A549 treated with dexamethasone at 1 μM for 4 hours (cell line): ENCODE data around the gene RPL4. TPM values are rescaled to one million over a fixed set of nuclear protein-coding genes. Genes with fewer than 3 reads are reported as not detected.

ENCODE experiments used
- total RNA-seq: library from RNA; stranded (reverse); fragments of 200-300 nt; extraction: Qiagen RNA extraction; gene quantifications from 5 replicates; pipeline ENCODE4 v1.2.3, GENCODE V29; 2022

Gene RPL4
- total RNA-seq = 5,382 to 5,921 TPM (median 5,526 TPM) in 5 replicates

DNA sequence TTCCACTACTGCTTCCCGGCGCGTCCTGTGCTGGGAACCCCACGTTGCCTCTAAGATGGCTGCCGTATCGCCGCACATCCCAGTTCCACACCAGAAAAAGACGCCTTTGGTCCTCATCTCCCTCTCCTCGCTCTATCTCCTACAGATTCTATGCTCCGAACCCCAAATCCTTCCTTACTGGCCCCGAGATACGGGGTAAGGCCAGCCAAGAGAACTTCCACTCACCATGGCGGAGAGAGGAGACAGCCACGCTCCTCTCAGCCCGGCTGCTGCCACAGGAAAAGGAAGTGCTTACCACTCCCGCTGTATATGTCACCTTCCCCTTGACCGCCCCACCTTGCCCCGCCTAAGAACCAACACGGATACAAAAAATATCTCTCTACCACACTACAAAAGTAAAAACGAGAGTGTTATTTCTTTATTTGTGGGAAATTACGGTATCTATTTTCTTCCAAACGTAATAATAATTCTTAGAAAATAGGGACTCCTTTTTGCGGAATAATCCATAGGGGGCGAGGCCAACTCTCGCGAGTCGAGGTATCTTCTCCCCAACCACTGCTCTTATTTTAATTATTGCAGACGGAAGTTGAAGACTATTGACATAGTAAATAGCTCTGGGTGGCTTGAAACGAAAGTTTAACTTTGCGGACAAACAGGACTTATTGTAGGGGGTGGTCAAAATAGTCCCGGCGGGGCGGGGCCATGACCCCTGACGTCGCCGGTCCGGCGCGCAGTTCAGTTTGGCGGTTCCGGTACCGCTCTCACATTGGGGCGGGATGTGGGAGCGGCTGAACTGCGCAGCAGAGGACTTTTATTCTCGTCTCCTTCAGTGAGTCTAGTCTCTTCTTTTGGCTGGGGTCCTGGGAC is at the start of gene RPL4, which contains the start of gene ZWILCH:
RPL4 (minus strand) TSS at position 293 of the 867 bp plus-strand sequence; CDS start at position 228, 65 bp downstream.
ZWILCH (plus strand) TSS at position 764 of the 867 bp plus-strand sequence; CDS start at position 777, 13 bp downstream.

DNA sequence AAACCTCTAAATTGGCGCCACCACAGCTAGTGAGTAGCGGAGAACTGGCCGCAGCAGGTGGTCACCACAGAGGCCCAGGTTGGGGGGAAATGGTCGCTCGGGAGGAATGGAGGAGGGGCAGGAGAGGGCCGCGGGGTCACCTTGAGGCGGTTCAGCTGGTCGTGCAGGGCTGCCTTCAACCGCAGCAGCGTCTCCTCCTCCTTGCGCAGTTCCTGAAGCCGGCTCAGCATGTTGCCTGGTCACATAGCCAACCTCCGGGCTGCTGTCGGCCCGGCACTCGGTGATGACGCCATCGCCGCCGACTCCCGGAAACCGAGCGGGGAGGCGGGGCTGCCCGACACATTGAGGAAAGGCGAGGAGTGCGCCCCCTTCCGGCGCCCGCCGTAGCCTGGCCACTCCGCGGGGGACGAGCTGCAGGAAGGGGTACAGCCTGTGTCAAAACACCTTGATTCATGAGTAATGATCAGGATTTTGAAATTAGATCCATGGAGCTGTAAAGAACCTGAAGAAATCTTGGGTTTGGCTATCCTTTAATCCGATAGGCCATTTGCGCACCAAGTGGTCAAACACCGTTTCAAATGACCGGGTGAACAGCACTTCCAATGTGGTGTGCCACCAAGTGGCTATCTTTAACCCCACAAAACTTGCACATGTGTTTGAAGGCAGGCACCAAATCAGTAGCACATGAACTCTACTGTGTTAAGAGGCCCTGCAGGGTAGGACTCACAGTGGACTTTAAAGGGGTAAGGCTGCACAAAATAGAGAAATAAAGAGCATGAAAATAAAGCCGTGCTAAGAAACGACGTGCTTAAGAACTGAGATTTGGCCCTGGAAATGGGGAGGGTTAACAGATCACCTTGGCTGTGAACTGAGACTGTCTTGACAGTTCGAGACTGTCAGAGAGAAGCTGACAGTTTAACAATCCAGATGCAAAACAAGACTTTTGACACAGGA is 6.9 kb downstream of the RPL4 start, which contains the start of gene SNAPC5:
SNAPC5 (minus strand) TSS at position 261 of the 954 bp plus-strand sequence; CDS start at position 230, 31 bp downstream.

Other genes with a start within 250 kb of the RPL4 start
- 30.6 to 38.9 TPM (median 33.6 TPM) in 5 replicates for gene DIS3L, start 211.3 kb downstream of the RPL4 start, total RNA-seq
- gene TIPIN, start 148.2 kb downstream of the RPL4 start, total RNA-seq = 20.8 to 28.5 TPM (median 23.7 TPM) in 5 replicates
- 81.4 to 121 TPM (median 117 TPM) in 5 replicates for gene MAP2K1, start 117.9 kb downstream of the RPL4 start, total RNA-seq
- gene SNAPC5, start 7.1 kb downstream of the RPL4 start, total RNA-seq = 42.6 to 53.2 TPM (median 43.7 TPM) in 5 replicates
- gene ZWILCH, start 471 bp upstream of the RPL4 start, total RNA-seq = 31.4 to 40.0 TPM (median 34.2 TPM) in 5 replicates
- gene LCTL, start 61.1 kb upstream of the RPL4 start, total RNA-seq = not detected in 5 replicates
- 23.0 to 36.8 TPM (median 31.8 TPM) in 5 replicates for gene SMAD6, start 197.4 kb upstream of the RPL4 start, total RNA-seq